HepG2 (cell line): ENCODE data around the gene SIAH1. TPM values are rescaled to one million over a fixed set of nuclear protein-coding genes. Genes with fewer than 3 reads are reported as not detected.
A peak's percentile ranks its signal among the peaks of the same experiment; 100 is the strongest.

Source experiments
- AKAP8 ChIP-seq: sonication (generic); formaldehyde crosslinking; IDR thresholded peaks from 2 replicates; pipeline ENCODE4 v1.5.1; 2020; ENCODE audit warnings: mild to moderate bottlenecking, missing genetic modification reagents
- HDAC1 ChIP-seq: sonication (generic); formaldehyde crosslinking; IDR thresholded peaks from 2 replicates; pipeline ENCODE4 v1.5.1; 2020; ENCODE audit warnings: mild to moderate bottlenecking, missing genetic modification reagents
- HNF1A ChIP-seq, 2 experiments: sonication (generic) in 1 of 2; formaldehyde crosslinking in 1 of 2; IDR thresholded peaks; 2 replicates each; pipeline versions ENCODE4 v1.4.0 to v1.6.1; 2016 to 2020; ENCODE audit warnings: borderline replicate concordance in 1 of 2, low read depth in 1 of 2, mild to moderate bottlenecking in 1 of 2, missing genetic modification reagents in 1 of 2
- HNF1B ChIP-seq: sonication (generic); formaldehyde crosslinking; IDR thresholded peaks from 2 replicates; pipeline ENCODE4 v1.5.1; 2020; ENCODE audit warnings: mild to moderate bottlenecking, moderate library complexity, missing genetic modification reagents
- MIER3 ChIP-seq: IDR thresholded peaks from 2 replicates; pipeline ENCODE4 v1.6.1; 2016; ENCODE audit warnings: missing compliant biosample characterization, borderline replicate concordance
- NCOA2 ChIP-seq: sonication (generic); formaldehyde crosslinking; IDR thresholded peaks from 2 replicates; pipeline ENCODE4 v1.8.0; 2022; ENCODE audit warnings: inconsistent platforms
- RARA ChIP-seq: IDR thresholded peaks from 2 replicates; pipeline ENCODE4 v1.6.1; 2016; ENCODE audit warnings: missing genetic modification reagents, missing compliant biosample characterization
- TFDP2 ChIP-seq: sonication (generic); formaldehyde crosslinking; IDR thresholded peaks from 2 replicates; pipeline ENCODE4 v1.4.0; 2020; ENCODE audit warnings: missing genetic modification reagents
- UBTF ChIP-seq: sonication (generic); formaldehyde crosslinking; IDR thresholded peaks from 2 replicates; pipeline ENCODE4 v1.4.0; 2020; ENCODE audit warnings: mild to moderate bottlenecking, missing genetic modification reagents
- ZC3H4 ChIP-seq: sonication (generic); formaldehyde crosslinking; IDR thresholded peaks from 2 replicates; pipeline ENCODE4 v1.4.0; 2020; ENCODE audit warnings: missing genetic modification reagents, borderline replicate concordance
- ZNF263 ChIP-seq: sonication (generic); formaldehyde crosslinking; IDR thresholded peaks from 2 replicates; pipeline ENCODE4 v1.4.0; 2020; ENCODE audit warnings: missing genetic modification reagents
- ZNF564 ChIP-seq: sonication (generic); formaldehyde crosslinking; IDR thresholded peaks from 2 replicates; pipeline ENCODE4 v1.8.1; 2023; ENCODE audit warnings: mild to moderate bottlenecking, missing genetic modification reagents
- ZNF629 ChIP-seq: sonication (generic); formaldehyde crosslinking; conservative IDR thresholded peaks from 2 replicates; pipeline ENCODE4 v1.5.0; 2020; ENCODE audit warnings: missing genetic modification reagents
- ZNF710 ChIP-seq: sonication (generic); formaldehyde crosslinking; IDR thresholded peaks from 2 replicates; pipeline ENCODE4 v1.5.0; 2020; ENCODE audit warnings: mild to moderate bottlenecking, missing genetic modification reagents, borderline replicate concordance
- ZNF879 ChIP-seq: sonication (generic); formaldehyde crosslinking; IDR thresholded peaks from 2 replicates; pipeline ENCODE4 v1.8.1; 2023; ENCODE audit warnings: missing genetic modification reagents
- ZSCAN31 ChIP-seq: sonication (generic); formaldehyde crosslinking; IDR thresholded peaks from 2 replicates; pipeline ENCODE4 v1.5.0; 2020; ENCODE audit warnings: low read depth, mild to moderate bottlenecking, missing genetic modification reagents
- polyA plus RNA-seq, 8 experiments: library from polyadenylated mRNA; depleted of rRNA in 3 of 8; stranded (reverse) in 7 of 8; unstranded in 1 of 8; fragments of >200 nt; fragmentation: Illumina TruSeq in 4 of 8; extraction: Trizol in 4 of 8; gene quantifications; 2 replicates each; pipeline versions ENCODE4 v1.2.1 to v1.2.3, GENCODE V29; 2011 to 2016; ENCODE audit warnings: low read depth in 4 of 8, missing spikeins in 1 of 8, mixed read lengths in 1 of 8; ENCODE audit not compliant: insufficient read depth in 1 of 8
- total RNA-seq, 5 experiments: library from RNA; depleted of rRNA; stranded (reverse); fragments of >200 nt; fragmentation: Illumina TruSeq; extraction: Trizol; gene quantifications; 2 replicates each; pipeline ENCODE4 v1.2.3, GENCODE V29; 2016; ENCODE audit warnings: low read depth in 1 of 5

Gene SIAH1
- total and polyA plus RNA-seq, 2 of the 13 experiments (the other 11 are each of a cell fraction or from before 2014, with no cell fraction given), result 16.0 to 28.6 TPM

- TF ChIP-seq UBTF (CRISPR knock-in tag) (peak; percentile 58; the same call in 1 of the 2 replicates), RARA (CRISPR knock-in tag) (0 out of 2 replicates have a peak, but pooled peaks have one; percentile 6), ZSCAN31 (CRISPR knock-in tag) (peak; percentile 78; the same call in 1 of the 2 replicates), HNF1A (IDR thresholded peaks at IDR 0.05; ENCODE audit: low read depth) (no peak), HNF1A (CRISPR knock-in tag; IDR thresholded peaks at IDR 0.05; ENCODE audit: borderline replicate concordance) (0 out of 2 replicates have a peak, but pooled peaks have one; percentile 19), ZNF710 (0 out of 2 replicates have a peak, but pooled peaks have one; percentile 67), ZNF564 (peak; percentile 78; the same call in 1 of the 2 replicates), ZNF263 (CRISPR knock-in tag) (no peak), TFDP2 (CRISPR knock-in tag) (peak; percentile 19; the same call in 1 of the 2 replicates), AKAP8 (peak; percentile 71), NCOA2 (CRISPR knock-in tag) (0 out of 2 replicates have a peak, but pooled peaks have one; percentile 11), ZNF629 (CRISPR knock-in tag) (peak; percentile 100), HNF1B (CRISPR knock-in tag) (no peak), MIER3 (CRISPR knock-in tag) (no peak), HDAC1 (CRISPR knock-in tag) (peak; percentile 23; the same call in 1 of the 2 replicates), ZC3H4 (CRISPR knock-in tag) (peak; percentile 36; the same call in 1 of the 2 replicates), ZNF879 (CRISPR knock-in tag) (no peak)
These were observed 1.2 kb downstream of the SIAH1 start (continued) for GRCh38 chr16:48383877-48384519.
